HepG2 (cell line): ENCODE results near the gene RANBP17. TPM values are rescaled to one million over a fixed set of nuclear protein-coding genes. Genes with fewer than 3 reads are reported as not detected.

Experiments used
- ATAC-seq: fragments of 200-7000 bp; cut with Tn5 transposase; 3 replicates; pipeline ENCODE4 v1.9.1; 2020; ENCODE audit warnings: mild to moderate bottlenecking, moderate library complexity
- BruUV-seq: library from RNA; stranded (reverse); fragments of 400-500 nt; replicated peaks from 2 replicates; lab custom pipeline; 2021; lab: Mats Ljungman, UMichigan
- CTCF ChIA-PET: fragments of 300-600 bp; formaldehyde crosslinking; extraction: SDS; loops from one replicate; lab custom pipeline; 2021; ENCODE audit warnings: low total read pairs, inconsistent platforms, low intra/inter-chr PET ratio; lab: Yijun Ruan, JAX
- POLR2A ChIA-PET: fragments of 350-600 bp; sonication (Branson Sonifier 250); formaldehyde crosslinking; loops from one replicate; lab custom pipeline; 2020; ENCODE audit warnings: antibody characterized with exemption, inconsistent platforms; lab: Yijun Ruan, JAX
- DNase-seq: peaks from one replicate; pipeline ENCODE4 v3.0.0-alpha.2; 2015; ENCODE audit warnings: low spot score
- FAIRE-seq: peaks from 3 replicates; lab custom pipeline; 2011; peaks lifted over from hg19 to GRCh38; lab: Jason Lieb, UNC
- H2AFZ ChIP-seq: one replicate; pipeline ENCODE4 v1.6.1; 2011; ENCODE audit warnings: low read length, inconsistent platforms
- H3K27ac ChIP-seq: fragments of 300-600 bp; 3 replicates; pipeline ENCODE4 v1.8.0; 2011; ENCODE audit warnings: mixed run types, mild to moderate bottlenecking, mixed read lengths, low read length, inconsistent platforms; ENCODE audit not compliant: insufficient read depth; ENCODE audit errors: extremely low read length
- H3K27me3 ChIP-seq, 2 experiments: fragments of 200-600 bp in 1 of 2; 2 replicates in 1 of 2; 3 replicates in 1 of 2; pipeline versions ENCODE4 v1.6.0 to v1.8.0; 2011; ENCODE audit warnings: low read length in 2 of 2, mild to moderate bottlenecking in 2 of 2, moderate library complexity in 2 of 2, inconsistent platforms in 1 of 2; ENCODE audit not compliant: insufficient read depth in 2 of 2, control insufficient read depth in 1 of 2
- H3K36me3 ChIP-seq, 2 experiments: fragments of 200-600 bp in 1 of 2; replicated peaks in 1 of 2; 2 replicates in 1 of 2; 3 replicates in 1 of 2; pipeline versions ENCODE4 v1.5.1 to v1.8.0; 2011; ENCODE audit warnings: low read length in 2 of 2, inconsistent platforms in 1 of 2; ENCODE audit not compliant: insufficient read depth in 2 of 2, control insufficient read depth in 1 of 2
- H3K4me1 ChIP-seq: 2 replicates; pipeline ENCODE4 v1.5.1; 2012; ENCODE audit warnings: low read length, inconsistent platforms; ENCODE audit not compliant: insufficient read depth
- H3K4me2 ChIP-seq: 2 replicates; pipeline ENCODE4 v1.6.0; 2011; ENCODE audit warnings: low read depth, low read length, inconsistent platforms
- H3K4me3 ChIP-seq, 3 experiments: fragments of 200-600 bp in 1 of 3; sonication (generic), shearing (Covaris generic) in 1 of 3; replicated peaks in 1 of 3; 2 replicates each; pipeline ENCODE4 v1.5.1; 2011 to 2016; ENCODE audit warnings: low read length in 3 of 3, inconsistent platforms in 2 of 3, low read depth in 2 of 3, mild to moderate bottlenecking in 2 of 3, control low read depth in 1 of 3, mixed read lengths in 1 of 3; ENCODE audit not compliant: insufficient read depth in 1 of 3
- H3K79me2 ChIP-seq: one replicate; pipeline ENCODE4 v1.6.1; 2011; ENCODE audit warnings: low read length, inconsistent platforms; ENCODE audit not compliant: insufficient read depth
- H3K9ac ChIP-seq: 2 replicates; pipeline ENCODE4 v1.6.0; 2011; ENCODE audit warnings: mild to moderate bottlenecking, low read depth, low read length, inconsistent platforms; ENCODE audit not compliant: insufficient read depth
- H3K9me3 ChIP-seq: 2 replicates; pipeline ENCODE4 v1.5.1; 2012; ENCODE audit warnings: mild to moderate bottlenecking, low read length
- H4K20me1 ChIP-seq: 2 replicates; pipeline ENCODE4 v1.6.0; 2011; ENCODE audit warnings: inconsistent platforms, mild to moderate bottlenecking, low read length, moderate library complexity; ENCODE audit not compliant: insufficient read depth
- ASH2L ChIP-seq: fragments of 300-600, 200-600 bp; sonication (generic); IDR thresholded peaks from 2 replicates; pipeline ENCODE4 v1.7.0; 2017; ENCODE audit warnings: low read depth, mild to moderate bottlenecking, moderate library complexity, mixed read lengths, low read length; ENCODE audit not compliant: insufficient read length
- HIVEP1 ChIP-seq: sonication (generic); formaldehyde crosslinking; IDR thresholded peaks from 2 replicates; pipeline ENCODE4 v1.4.0; 2020; ENCODE audit warnings: mild to moderate bottlenecking, missing genetic modification reagents
- JUNB ChIP-seq: sonication (generic); formaldehyde crosslinking; IDR thresholded peaks from 2 replicates; pipeline ENCODE4 v1.8.0; 2022; ENCODE audit warnings: missing genetic modification reagents, mild to moderate bottlenecking, borderline replicate concordance
- NFE2L1 ChIP-seq: sonication (generic); formaldehyde crosslinking; IDR thresholded peaks from 2 replicates; pipeline ENCODE4 v1.4.0; 2020; ENCODE audit warnings: missing genetic modification reagents, mild to moderate bottlenecking, borderline replicate concordance
- SRSF4 ChIP-seq: fragments of 200-400 bp; formaldehyde crosslinking; IDR thresholded peaks from one replicate; pipeline ENCODE4 v1.6.1; 2018; ENCODE audit warnings: mild to moderate bottlenecking, low read depth, low read length, moderate library complexity; ENCODE audit not compliant: poor library complexity, severe bottlenecking
- TCF12 ChIP-seq, 2 experiments: fragments of 450-650 bp in 1 of 2; sonication (generic) in 1 of 2; formaldehyde crosslinking in 1 of 2; IDR thresholded peaks; 2 replicates each; pipeline versions ENCODE4 v1.6.1 to v1.8.0; 2017 to 2022; ENCODE audit warnings: antibody characterized with exemption in 1 of 2, mild to moderate bottlenecking in 1 of 2, missing genetic modification reagents in 1 of 2, moderate library complexity in 1 of 2
- ZFP82 ChIP-seq: sonication (generic); formaldehyde crosslinking; IDR thresholded peaks from 2 replicates; pipeline ENCODE4 v1.5.1; 2020; ENCODE audit warnings: mild to moderate bottlenecking, missing genetic modification reagents, borderline replicate concordance
- ZNF251 ChIP-seq: sonication (generic); formaldehyde crosslinking; IDR thresholded peaks from 2 replicates; pipeline ENCODE4 v1.9.0; 2021; ENCODE audit warnings: mild to moderate bottlenecking, missing genetic modification reagents
- ZNF260 ChIP-seq: sonication (generic); formaldehyde crosslinking; IDR thresholded peaks from 2 replicates; pipeline ENCODE4 v1.4.0; 2020; ENCODE audit warnings: missing genetic modification reagents, low read depth, mild to moderate bottlenecking, borderline replicate concordance
- ZNF75D ChIP-seq: sonication (generic); formaldehyde crosslinking; IDR thresholded peaks from 2 replicates; pipeline ENCODE4 v1.8.1; 2023; ENCODE audit warnings: missing genetic modification reagents, mild to moderate bottlenecking, borderline replicate concordance
- WGBS: methylation state at CpG from one replicate; pipeline ENCODE4 v1.1.6; 2017; ENCODE audit warnings: low lambda C conversion rate; 5-methylcytosine and 5-hydroxymethylcytosine counted together
- in situ Hi-C: cut with HindIII; loops from 2 replicates; pipeline ENCODE4 v1.10.0; 2017; ENCODE audit warnings: low pct_unique_long_range_greater_than_20kb; ENCODE audit not compliant: extremely low pct_ligation_motif_present
- intact Hi-C: fragments of 100-400 bp; cut with micrococcal nuclease; formaldehyde crosslinking; loops from one replicate; pipeline ENCODE4 v1.10.0; 2022; ENCODE audit not compliant: unreplicated experiment
- polyA plus RNA-seq, 8 experiments: library from polyadenylated mRNA; depleted of rRNA in 3 of 8; stranded (reverse) in 7 of 8; unstranded in 1 of 8; fragments of >200 nt; fragmentation: Illumina TruSeq in 4 of 8; extraction: Trizol in 4 of 8; gene quantifications; 2 replicates each; pipeline versions ENCODE4 v1.2.1 to v1.2.3, GENCODE V29; 2011 to 2016; ENCODE audit warnings: low read depth in 4 of 8, missing spikeins in 1 of 8, mixed read lengths in 1 of 8; ENCODE audit not compliant: insufficient read depth in 1 of 8
- total RNA-seq, 5 experiments: library from RNA; depleted of rRNA; stranded (reverse); fragments of >200 nt; fragmentation: Illumina TruSeq; extraction: Trizol; gene quantifications; 2 replicates each; pipeline ENCODE4 v1.2.3, GENCODE V29; 2016; ENCODE audit warnings: low read depth in 1 of 5

Gene RANBP17
- total and polyA plus RNA-seq, 2 of the 13 experiments (the other 11 are each of a cell fraction or from before 2014, with no cell fraction given) = not detected

GRCh38 chr5:171307789-171308452 lies 446.1 kb downstream of the RANBP17 start:
- Histone ChIP-seq H3K4me2 (no peak overlapping the region), H3K4me1 (no peaks in the 10 kb centered on the region), H3K79me2 (no peaks in the 10 kb centered on the region), H2AFZ (no peak overlapping the region), H4K20me1 (no peaks in the 10 kb centered on the region), H3K36me3 (no peaks in the 10 kb centered on the region), H3K9me3 (no peaks in the 10 kb centered on the region), H3K27ac (no peak overlapping the region), H3K9ac (no peak overlapping the region), H3K27me3 (peaks cover 8 to 56% of the 10 kb centered on the region in 2 experiments; a peak in 4 of 5 replicates), H3K4me3 (no peak overlapping the region)
- intact Hi-C loops = no loop called here
- DNase-seq (no peak), FAIRE-seq (no peak), ATAC-seq (no peak)
- ChIA-PET POLR2A (no interaction called here), CTCF (no interaction called here)
- in situ Hi-C loops = no loop called here
- TF ChIP-seq NFE2L1 (CRISPR knock-in tag) (no peak), SRSF4 (no peak), HIVEP1 (no peak), TCF12 (IDR thresholded peaks at IDR 0.05) (no peak), TCF12 (CRISPR knock-in tag; IDR thresholded peaks at IDR 0.05) (no peak), ASH2L (no peak), ZNF260 (CRISPR knock-in tag) (no peak), ZNF75D (no peak), JUNB (CRISPR knock-in tag) (no peak), ZNF251 (CRISPR knock-in tag) (no peak), ZFP82 (CRISPR knock-in tag) (no peak)
- BruUV-seq = no TSS peak
- WGBS = 73% methylated on average over 39 of the region's 42 CpGs
